ENCODE data around the gene TEX10.

TEX10 gene

DNA sequence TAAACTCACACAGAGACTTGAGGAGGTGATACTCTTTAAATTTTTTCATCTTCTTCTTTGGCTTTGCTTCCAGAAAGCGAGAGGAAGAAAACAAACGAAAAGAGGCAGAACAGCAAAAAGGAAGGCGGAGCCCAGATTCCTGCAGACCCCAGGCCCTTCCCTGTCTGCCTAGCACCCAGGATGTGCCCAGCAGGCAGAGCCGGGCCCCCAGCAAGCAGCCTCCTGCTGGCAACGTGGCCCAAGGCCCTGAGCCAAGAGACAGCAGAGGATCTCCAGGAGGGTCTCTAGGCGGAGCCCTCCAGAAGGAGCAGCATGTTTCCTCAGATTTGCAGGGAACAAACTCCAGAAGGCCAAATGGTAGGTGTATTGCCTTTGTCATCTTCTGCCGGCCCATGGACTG lies 68.5 kb downstream of the TEX10 start:
- no peak for DNase-seq (ENCODE audit: low read depth)

DNA sequence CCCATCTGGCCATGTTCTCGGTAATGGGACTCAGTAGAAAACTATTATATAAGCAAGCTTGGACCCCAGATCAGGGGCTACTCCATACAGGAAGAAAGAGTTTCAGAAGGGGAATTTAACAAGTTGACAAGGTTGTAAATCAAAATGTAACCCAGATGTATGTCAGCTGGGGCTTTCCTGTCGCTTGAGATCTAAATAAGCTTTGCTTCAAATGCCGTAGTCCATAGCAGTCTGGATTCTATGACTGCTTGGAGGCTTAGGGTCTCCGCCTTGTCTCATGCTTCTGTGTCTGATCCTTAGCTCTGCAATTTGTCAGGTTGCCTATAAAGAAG lies 70.4 kb downstream of the TEX10 start:
- no peak for DNase-seq (ENCODE audit: low read depth)

DNA sequence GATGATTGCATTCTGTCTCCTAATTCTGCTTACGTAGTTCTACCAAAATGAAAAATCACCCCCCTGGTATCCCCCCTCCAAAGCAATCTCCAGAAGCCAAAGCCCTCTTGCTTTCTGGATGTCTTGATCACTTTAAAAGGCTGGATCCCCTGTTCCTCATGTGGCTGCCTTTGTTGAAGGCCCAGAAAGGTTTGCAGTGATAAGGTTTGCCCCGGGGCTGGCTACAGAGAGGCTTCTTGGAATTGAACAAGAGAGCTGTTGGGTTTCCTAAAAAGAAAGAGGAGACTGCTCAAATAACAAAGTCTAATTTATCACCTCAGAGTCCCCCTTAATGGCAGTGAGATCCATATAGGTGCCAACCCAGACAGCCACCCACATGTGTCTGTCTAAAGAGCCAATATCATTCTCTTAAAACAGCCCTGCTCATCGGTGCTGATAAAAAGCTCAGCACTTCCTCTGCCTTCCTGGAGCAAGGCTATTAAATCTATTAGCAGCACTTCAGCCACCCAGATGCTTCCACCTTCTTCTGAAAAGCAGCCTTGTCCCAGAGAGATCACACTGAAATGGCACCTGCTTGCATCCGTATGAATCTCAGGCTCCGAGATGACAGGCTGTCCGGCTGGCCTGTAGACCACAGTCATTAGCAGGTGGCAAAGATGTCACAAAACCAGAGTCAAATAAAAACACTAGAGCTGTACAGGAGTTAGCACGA lies 70.9 kb downstream of the TEX10 start:
- DNase-seq (ENCODE audit: low read depth), result no peak

DNA sequence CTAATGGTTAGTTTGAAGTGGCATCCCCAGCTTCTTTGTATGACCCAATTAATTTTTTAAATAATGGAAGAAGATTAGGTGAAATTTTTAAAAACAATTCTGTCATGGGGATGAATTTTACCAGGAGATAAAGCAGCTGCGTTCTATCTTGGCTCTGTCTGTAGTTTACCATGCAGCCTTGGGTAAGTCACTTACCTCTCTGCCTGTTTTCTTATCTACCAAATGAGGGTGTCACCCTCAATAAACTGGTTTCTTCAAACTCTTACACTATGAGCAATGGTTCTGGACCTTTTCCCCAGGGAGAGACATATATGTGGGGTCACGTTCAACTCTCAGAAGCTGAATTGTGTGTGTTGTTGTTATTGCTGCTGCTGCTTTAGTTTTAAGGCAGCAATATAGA lies 71.7 kb downstream of the TEX10 start:
- DNase-seq (ENCODE audit: low read depth), result no peak

DNA sequence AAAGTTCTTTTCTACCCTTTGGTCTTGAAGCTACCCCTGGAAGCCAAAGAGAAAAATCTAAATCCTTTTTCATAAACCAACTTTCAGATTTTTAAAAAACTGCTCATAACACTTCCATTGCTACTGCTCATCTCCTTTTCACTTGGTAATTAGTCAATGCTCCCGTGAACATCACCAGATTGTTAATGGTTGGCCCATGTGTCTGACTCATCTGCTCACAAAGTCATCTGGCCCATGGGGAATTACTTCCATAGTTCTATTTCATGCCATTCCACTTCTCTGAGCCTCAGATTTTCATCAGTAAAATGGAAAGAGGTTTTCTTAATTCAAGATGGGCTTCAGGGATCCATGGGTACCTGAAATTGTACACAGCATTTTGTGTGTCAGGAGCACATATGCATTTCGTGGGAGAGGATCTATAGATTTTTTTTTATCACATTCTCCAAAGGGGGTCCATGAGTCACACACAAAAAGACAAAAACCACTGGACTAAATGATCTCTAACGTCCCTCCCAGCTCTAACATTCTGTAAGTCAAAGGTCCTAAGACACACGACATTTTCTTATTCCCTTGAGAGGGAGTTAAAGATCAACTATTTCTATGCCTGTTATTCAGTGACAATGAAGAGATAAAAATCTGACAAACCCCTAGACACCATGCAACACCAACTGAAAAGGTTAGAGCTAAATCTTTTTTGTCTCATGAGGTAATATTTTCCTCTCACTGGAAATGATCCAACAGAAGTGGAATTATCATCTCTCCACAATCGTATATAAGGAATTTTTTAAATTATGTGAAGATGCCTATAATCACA lies 75.4 kb downstream of the TEX10 start:
- no peak for DNase-seq (ENCODE audit: low read depth)

DNA sequence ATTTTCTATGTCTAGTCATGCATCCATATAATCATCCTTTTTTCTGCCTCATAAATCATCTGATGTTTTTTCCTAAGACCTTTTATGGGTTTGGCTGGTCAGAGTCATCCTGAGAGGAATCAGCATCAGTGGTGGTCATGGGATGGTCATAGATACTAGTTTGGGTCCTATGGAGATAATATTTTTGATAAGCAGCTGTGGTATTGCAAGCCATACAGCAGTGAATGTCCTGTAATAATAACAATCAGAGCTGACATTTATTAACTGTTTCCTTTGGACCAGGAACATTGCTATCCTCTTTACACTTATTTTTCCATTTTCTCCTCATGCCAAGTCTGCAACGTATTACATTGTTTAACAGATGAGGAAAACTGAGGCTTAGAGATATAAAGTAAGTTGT lies 83.1 kb downstream of the TEX10 start:
- no peak for DNase-seq (ENCODE audit: low read depth)

DNA sequence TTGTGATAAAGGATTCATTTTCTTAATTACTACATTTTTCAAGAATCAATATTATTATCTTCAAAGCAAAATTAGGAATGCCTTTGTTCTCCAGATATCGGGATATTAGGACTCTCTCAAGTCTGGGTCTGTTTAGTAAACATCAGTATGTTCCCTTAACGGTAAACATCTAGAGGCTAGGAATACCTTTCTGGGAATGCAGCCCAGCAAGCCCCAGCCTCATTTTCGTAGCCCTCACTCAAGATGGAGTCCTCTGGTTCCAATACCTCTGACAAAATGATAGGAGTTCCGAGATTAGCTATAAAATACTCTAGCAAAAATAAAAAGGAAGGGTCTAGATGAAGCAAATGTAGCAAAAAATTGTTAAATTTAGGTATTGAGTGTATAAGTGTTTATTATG lies 84.5 kb downstream of the TEX10 start:
- DNase-seq (ENCODE audit: low read depth), result no peak

DNA sequence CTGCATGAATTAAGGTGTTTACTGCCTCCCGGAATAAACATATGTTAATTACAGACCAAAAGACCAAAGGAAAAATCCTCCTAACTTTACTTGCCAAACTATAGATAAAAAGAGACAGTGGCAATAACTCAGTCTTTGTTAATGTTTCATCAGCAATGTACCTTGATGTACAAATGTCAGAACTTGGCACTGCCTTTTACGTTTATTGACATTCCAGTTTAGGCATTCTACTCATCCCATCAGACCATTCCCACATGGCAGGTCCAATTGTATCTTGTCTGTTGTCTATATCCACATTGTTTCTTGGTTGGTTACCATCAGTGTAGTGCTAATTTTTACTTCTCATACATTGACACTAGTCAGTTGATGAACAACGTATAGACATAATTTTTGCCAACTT lies 85.5 kb downstream of the TEX10 start:
- no peak for DNase-seq (ENCODE audit: low read depth)
